Activated T-cell treated with anti-CD3 and anti-CD28 coated beads for 24 hours (primary cell): ENCODE measurements around the gene NUTM2A.
"Not testable (repeated sequence)": the region's sequence is repeated elsewhere in the genome, so short reads cannot be mapped to it uniquely, and the experiment has no call there.

Experiments used
- DNase-seq: peaks from one replicate; pipeline ENCODE4 v3.0.0-alpha.2; 2020; ENCODE audit warnings: low read depth

The NUTM2A gene

GRCh38 chr10:87248818-87249353 is 23.6 kb downstream of the NUTM2A start:
- DNase-seq: not testable (repeated sequence)

DNA sequence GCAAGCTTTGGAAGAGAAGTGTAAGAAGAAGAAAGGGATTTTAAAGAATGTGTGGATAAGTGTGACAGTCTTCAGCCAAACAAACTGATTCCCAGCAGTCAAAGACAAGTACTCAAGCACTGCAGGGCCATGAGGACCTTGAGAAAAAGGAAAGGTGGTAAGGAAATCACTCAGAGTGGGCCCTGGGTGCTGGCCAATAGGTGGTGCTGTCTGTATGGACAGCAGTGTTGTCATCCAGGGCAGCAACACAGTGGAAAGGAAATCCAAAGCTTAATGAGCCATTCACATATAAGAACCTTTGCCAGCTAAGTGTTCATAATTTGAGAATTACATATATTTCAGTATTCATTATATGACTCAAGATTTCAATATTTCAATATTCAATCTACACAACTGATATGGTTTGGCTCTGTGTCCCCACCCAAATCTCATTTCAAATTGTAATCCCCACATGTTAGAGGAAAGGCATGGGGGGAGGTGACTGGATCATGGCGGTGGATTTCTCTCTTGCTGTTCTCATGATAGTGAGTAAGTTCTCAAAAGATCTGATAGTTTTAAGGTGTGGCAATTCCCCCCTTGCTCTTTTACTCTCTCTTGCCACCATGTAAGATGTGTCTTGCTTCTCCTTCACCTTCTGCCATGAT is 55.6 kb downstream of the NUTM2A start:
- not testable (repeated sequence) for DNase-seq
